ENCODE data around the gene RFT1.

- TF ChIP-seq CTCF (IDR thresholded peaks at IDR 0.05; ENCODE audit: low read depth, low read length), result no peak
- no peak for TF ChIP-seq POLR2A (IDR thresholded peaks at IDR 0.05; ENCODE audit: extremely low read depth, insufficient read length)
- no peak for TF ChIP-seq MYC (IDR thresholded peaks at IDR 0.05; ENCODE audit: low read depth, low read length)
Measured at GRCh38 chr3:53081318-53081717, 48.9 kb downstream of the RFT1 start.
